GM19438 (cell line): ENCODE results near the gene PNKD.

Experiments
- ATAC-seq: cut with Tn5 transposase; IDR thresholded peaks from one replicate; pipeline ENCODE4 v1.9.1; 2021; ENCODE audit warnings: low read depth; ENCODE audit not compliant: unreplicated experiment

The PNKD gene

GRCh38 chr2:218256612-218257350 lies 13.5 kb upstream of the PNKD start:
- no peak for ATAC-seq

GRCh38 chr2:218257390-218257981 lies 12.8 kb upstream of the PNKD start:
- peak; percentile 74 for ATAC-seq

- no peak for ATAC-seq
Measured at GRCh38 chr2:218259099-218259961, 11.0 kb upstream of the PNKD start.

- no peak for ATAC-seq
Measured at GRCh38 chr2:218260166-218260565, 10.2 kb upstream of the PNKD start.

GRCh38 chr2:218260742-218261422 lies 9.4 kb upstream of the PNKD start, which contains the start of gene GPBAR1:
GPBAR1 (plus strand) TSS chr2:218261015; CDS start chr2:218262725, 1,710 bp downstream.
- ATAC-seq = no peak

GRCh38 chr2:218261423-218262236 lies 8.7 kb upstream of the PNKD start:
- ATAC-seq = no peak

GRCh38 chr2:218262237-218262600 lies 8.1 kb upstream of the PNKD start:
- no peak for ATAC-seq

GRCh38 chr2:218262631-218263586 lies 7.4 kb upstream of the PNKD start:
- ATAC-seq = no peak

- no peak for ATAC-seq
Measured at GRCh38 chr2:218263817-218264641, 6.3 kb upstream of the PNKD start.

- no peak for ATAC-seq
Measured at GRCh38 chr2:218264773-218265561, 5.4 kb upstream of the PNKD start.

- no peak for ATAC-seq
Measured at GRCh38 chr2:218265626-218266025, 4.7 kb upstream of the PNKD start.

- ATAC-seq = no peak
Measured at GRCh38 chr2:218266316-218266979, 3.9 kb upstream of the PNKD start.

GRCh38 chr2:218267259-218267658 lies 3.1 kb upstream of the PNKD start:
- ATAC-seq = no peak

GRCh38 chr2:218270721-218271486 lies 585 bp downstream of the PNKD start:
- ATAC-seq = no peak

- ATAC-seq = no peak
Measured at GRCh38 chr2:218271487-218271797, 1.1 kb downstream of the PNKD start.

GRCh38 chr2:218271865-218272530 lies 1.7 kb downstream of the PNKD start:
- ATAC-seq = no peak
